IMR-90 (cell line): Measurements from ENCODE around the gene ATL2. TPM values are rescaled to one million over a fixed set of nuclear protein-coding genes. Genes with fewer than 3 reads are reported as not detected.
"Not testable (repeated sequence)": the region's sequence is repeated elsewhere in the genome, so short reads cannot be mapped to it uniquely, and the experiment has no call there.

Experiments used
- ATAC-seq: fragments of 200-7000 bp; cut with Tn5 transposase; 2 replicates; pipeline ENCODE4 v1.9.1; 2020; ENCODE audit warnings: low read depth, mild to moderate bottlenecking, moderate library complexity
- BruUV-seq: library from RNA; stranded (reverse); fragments of 400-500 nt; replicated peaks from 2 replicates; lab custom pipeline; 2021; lab: Mats Ljungman, UMichigan
- CTCF ChIA-PET: fragments of 300-600 bp; formaldehyde crosslinking; extraction: SDS; loops from one replicate; lab custom pipeline; 2021; ENCODE audit warnings: antibody characterized with exemption; lab: Yijun Ruan, JAX
- POLR2A ChIA-PET: fragments of 300-600 bp; sonication (Branson Sonifier 250); formaldehyde crosslinking; loops from one replicate; lab custom pipeline; 2022; ENCODE audit warnings: antibody characterized with exemption; ENCODE audit not compliant: unreplicated experiment; lab: Charles Lee
- DNase-seq: peaks from one replicate; pipeline ENCODE4 v3.0.0; 2013
- H2AFZ ChIP-seq: replicated peaks from 2 replicates; pipeline ENCODE3; 2013; ENCODE audit warnings: low read length, mild to moderate bottlenecking; ENCODE audit not compliant: poor library complexity
- H2AK5ac ChIP-seq: 2 replicates; pipeline ENCODE4 v1.6.1; 2013; ENCODE audit warnings: low read depth, low read length, inconsistent platforms
- H2AK9ac ChIP-seq: replicated peaks from 2 replicates; pipeline ENCODE3; 2013; ENCODE audit warnings: mild to moderate bottlenecking, low read depth, low read length, moderate library complexity; ENCODE audit not compliant: poor library complexity
- H2BK120ac ChIP-seq: 2 replicates; pipeline ENCODE4 v1.6.1; 2013; ENCODE audit warnings: low read depth, low read length, inconsistent platforms
- H2BK15ac ChIP-seq: 3 replicates; pipeline ENCODE4 v1.6.1; 2013; ENCODE audit warnings: low read depth, low read length, inconsistent platforms
- H2BK20ac ChIP-seq: 2 replicates; pipeline ENCODE4 v1.6.1; 2013; ENCODE audit warnings: low read depth, mild to moderate bottlenecking, inconsistent platforms, low read length, moderate library complexity
- H2BK5ac ChIP-seq: 2 replicates; pipeline ENCODE4 v1.6.1; 2013; ENCODE audit warnings: mild to moderate bottlenecking, low read depth, low read length, inconsistent platforms; ENCODE audit not compliant: poor library complexity, severe bottlenecking
- H3K14ac ChIP-seq: replicated peaks from 2 replicates; pipeline ENCODE4 v1.6.1; 2013; ENCODE audit warnings: low read depth, low read length, inconsistent platforms
- H3K18ac ChIP-seq: 2 replicates; pipeline ENCODE4 v1.6.1; 2013; ENCODE audit warnings: low read depth, low read length, control low read depth
- H3K23ac ChIP-seq: 2 replicates; pipeline ENCODE4 v1.6.1; 2013; ENCODE audit warnings: low read depth, low read length, inconsistent platforms
- H3K27ac ChIP-seq: 2 replicates; pipeline ENCODE4 v1.5.1; 2013; ENCODE audit warnings: mild to moderate bottlenecking, control low read depth, low read length; ENCODE audit not compliant: insufficient read depth
- H3K27me3 ChIP-seq: 2 replicates; pipeline ENCODE4 v1.6.1; 2013; ENCODE audit warnings: low read length; ENCODE audit not compliant: control insufficient read depth, insufficient read depth
- H3K36me3 ChIP-seq: 2 replicates; pipeline ENCODE4 v1.6.1; 2013; ENCODE audit warnings: low read length, mixed read lengths; ENCODE audit not compliant: control insufficient read depth, insufficient read depth
- H3K4ac ChIP-seq: 2 replicates; pipeline ENCODE4 v1.6.1; 2013; ENCODE audit warnings: low read depth, low read length, inconsistent platforms
- H3K4me1 ChIP-seq: 2 replicates; pipeline ENCODE4 v1.6.1; 2013; ENCODE audit warnings: low read length, mixed read lengths; ENCODE audit not compliant: control insufficient read depth, insufficient read depth
- H3K4me2 ChIP-seq: 2 replicates; pipeline ENCODE4 v1.6.1; 2013; ENCODE audit warnings: low read depth, mild to moderate bottlenecking, control low read depth, low read length, moderate library complexity
- H3K4me3 ChIP-seq: 2 replicates; pipeline ENCODE4 v1.5.1; 2013; ENCODE audit warnings: low read depth, mild to moderate bottlenecking, control low read depth, low read length, moderate library complexity; ENCODE audit not compliant: insufficient read depth
- H3K56ac ChIP-seq: 2 replicates; pipeline ENCODE4 v1.6.1; 2013; ENCODE audit warnings: low read length, inconsistent platforms; ENCODE audit not compliant: insufficient read depth; ENCODE audit errors: extremely low read depth
- H3K79me1 ChIP-seq, 2 experiments: 2 replicates each; pipeline ENCODE4 v1.6.1; 2013; ENCODE audit warnings: low read length in 2 of 2, inconsistent platforms in 1 of 2, low read depth in 1 of 2
- H3K9ac ChIP-seq: 2 replicates; pipeline ENCODE4 v1.6.1; 2013; ENCODE audit warnings: low read depth, low read length, control low read depth
- H3K9me1 ChIP-seq: 2 replicates; pipeline ENCODE4 v1.6.1; 2013; ENCODE audit warnings: low read length, inconsistent platforms; ENCODE audit not compliant: insufficient read depth
- H3K9me3 ChIP-seq: 2 replicates; pipeline ENCODE4 v1.6.1; 2013; ENCODE audit warnings: low read length; ENCODE audit not compliant: control insufficient read depth, insufficient read depth
- H4K20me1 ChIP-seq: 2 replicates; pipeline ENCODE4 v1.6.1; 2013; ENCODE audit warnings: low read length, inconsistent platforms; ENCODE audit not compliant: insufficient read depth
- H4K5ac ChIP-seq: 2 replicates; pipeline ENCODE4 v1.6.1; 2013; ENCODE audit warnings: mild to moderate bottlenecking, low read depth, low read length, control low read depth
- H4K8ac ChIP-seq, 2 experiments: 2 replicates each; pipeline ENCODE4 v1.6.1; 2013; ENCODE audit warnings: low read depth in 2 of 2, low read length in 2 of 2, control low read depth in 1 of 2, inconsistent platforms in 1 of 2
- H4K91ac ChIP-seq: 2 replicates; pipeline ENCODE4 v1.6.1; 2013; ENCODE audit warnings: low read depth, low read length, inconsistent platforms; ENCODE audit not compliant: insufficient read depth
- WGBS, 2 experiments: methylation state at CpG; one replicate each; pipeline versions ENCODE4 v1.1.5 to v1.1.7; 2013; ENCODE audit warnings: missing lambda C conversion rate in 2 of 2; ENCODE audit not compliant: insufficient read length in 1 of 2; ENCODE audit errors: extremely low coverage in 2 of 2; 5-methylcytosine and 5-hydroxymethylcytosine counted together
- dilution Hi-C: fragments of 300-500 bp; cut with HindIII; formaldehyde crosslinking; loops from one replicate; pipeline ENCODE4 v1.14.3; 2018; ENCODE audit warnings: low sequenced_read_pairs; ENCODE audit not compliant: unreplicated experiment
- in situ Hi-C: fragments of 300-500 bp; cut with MboI; formaldehyde crosslinking; loops from 3 replicates; pipeline ENCODE4 v1.14.3; 2019; ENCODE audit warnings: low sequenced_read_pairs, inconsistent platforms, mixed read lengths
- intact Hi-C: fragments of 100-400 bp; cut with micrococcal nuclease; formaldehyde crosslinking; loops from 2 replicates; pipeline ENCODE4 v1.10.0; 2022
- polyA plus RNA-seq, 3 experiments: library from polyadenylated mRNA; depleted of rRNA; stranded (reverse); fragments of >200 nt; gene quantifications; 2 replicates each; pipeline ENCODE4 v1.2.3, GENCODE V29; 2012; ENCODE audit warnings: low replicate concordance in 1 of 3
- total RNA-seq: library from RNA; depleted of rRNA; stranded (reverse); fragments of >200 nt; gene quantifications from 2 replicates; pipeline ENCODE4 v1.2.3, GENCODE V29; 2012

The ATL2 gene
- total and polyA plus RNA-seq, 2 of the 4 experiments (the other 2 are of a cell fraction), result 16.0 to 62.6 TPM

- H2AK5ac ChIP-seq, H3K4me2 ChIP-seq, H2AFZ ChIP-seq, H4K8ac ChIP-seq, H3K4ac ChIP-seq, BruUV-seq, H3K4me1 ChIP-seq, H3K9me1 ChIP-seq, intact Hi-C loops, H3K4me3 ChIP-seq, H2BK15ac ChIP-seq, H4K20me1 ChIP-seq, DNase-seq, H2AK9ac ChIP-seq, H3K9me3 ChIP-seq, H3K79me1 ChIP-seq, H3K56ac ChIP-seq, in situ Hi-C loops, POLR2A ChIA-PET, H2BK20ac ChIP-seq, ATAC-seq, H3K27ac ChIP-seq, H3K36me3 ChIP-seq, H2BK120ac ChIP-seq, H3K9ac ChIP-seq, H2BK5ac ChIP-seq, H3K23ac ChIP-seq, H3K18ac ChIP-seq, H4K5ac ChIP-seq, dilution Hi-C loops, H4K91ac ChIP-seq, H3K14ac ChIP-seq: not testable (repeated sequence)
- peaks cover 24% of the 10 kb centered on the region for H3K27me3 ChIP-seq
- 67% methylated on average over 1 of the region's 6 CpGs; no CpG with 5 or more reads in 1 of the 2 experiments for WGBS, 2 experiments
- CTCF ChIA-PET, result interaction anchor here (0.6 kb wide), 2 partner anchors 15 to 18 kb away, joined by 3 to 7 read pairs; no protein-coding TSS in a partner anchor
Measured at GRCh38 chr2:38257680-38258079, 119.4 kb downstream of the ATL2 start.
